Caco-2 (cell line): Measurements from ENCODE around the gene CLCN1. TPM values are rescaled to one million over a fixed set of nuclear protein-coding genes. Genes with fewer than 3 reads are reported as not detected.

Experiments
- BruUV-seq: library from RNA; stranded (reverse); fragments of 400-500 nt; replicated peaks from 2 replicates; lab custom pipeline; 2021; lab: Mats Ljungman, UMichigan
- CTCF ChIA-PET: fragments of 300-600 bp; sonication (Branson Sonifier 250); formaldehyde crosslinking; loops from one replicate; lab custom pipeline; 2022; ENCODE audit warnings: antibody characterized with exemption; lab: Charles Lee
- POLR2A ChIA-PET: fragments of 300-600 bp; sonication (Branson Sonifier 250); formaldehyde crosslinking; loops from one replicate; lab custom pipeline; 2022; ENCODE audit warnings: antibody characterized with exemption; lab: Charles Lee
- DNase-seq, 2 experiments: peaks; one replicate each; pipeline versions ENCODE4 v3.0.0 to v3.0.0-alpha.2; 2020 to 2022
- H3K27me3 ChIP-seq: replicated peaks from 2 replicates; pipeline ENCODE4 v1.6.0; 2011; ENCODE audit warnings: low read length; ENCODE audit not compliant: control insufficient read depth, insufficient read depth
- H3K36me3 ChIP-seq: 2 replicates; pipeline ENCODE4 v1.5.1; 2011; ENCODE audit warnings: low read length; ENCODE audit not compliant: control insufficient read depth, insufficient read depth
- H3K4me1 ChIP-seq: fragments of 250-450 bp; sonication (Bioruptor Pico); 2 replicates; pipeline ENCODE4 v1.5.1; 2020; ENCODE audit warnings: mild to moderate bottlenecking
- H3K4me3 ChIP-seq: 2 replicates; pipeline ENCODE4 v1.5.1; 2011; ENCODE audit warnings: low read depth, mild to moderate bottlenecking, control low read depth, low read length
- H3K9me3 ChIP-seq: fragments of 250-450 bp; sonication (Bioruptor Pico); 2 replicates; pipeline ENCODE4 v1.5.1; 2020; ENCODE audit warnings: mild to moderate bottlenecking, moderate library complexity
- H3K27ac Mint-ChIP-seq: one replicate; pipeline ENCODE4 v1.8.0; 2022; ENCODE audit warnings: mixed read lengths; ENCODE audit not compliant: unreplicated experiment
- H3K27me3 Mint-ChIP-seq: one replicate; pipeline ENCODE4 v1.8.0; 2022; ENCODE audit warnings: mixed read lengths; ENCODE audit not compliant: insufficient read depth, unreplicated experiment
- H3K36me3 Mint-ChIP-seq: one replicate; pipeline ENCODE4 v1.8.0; 2022; ENCODE audit warnings: mild to moderate bottlenecking, mixed read lengths; ENCODE audit not compliant: insufficient read depth, unreplicated experiment
- H3K4me1 Mint-ChIP-seq: one replicate; pipeline ENCODE4 v1.8.0; 2022; ENCODE audit warnings: low read depth, mixed read lengths; ENCODE audit not compliant: unreplicated experiment
- H3K4me3 Mint-ChIP-seq: one replicate; pipeline ENCODE4 v1.8.0; 2022; ENCODE audit warnings: mild to moderate bottlenecking, moderate library complexity, mixed read lengths; ENCODE audit not compliant: unreplicated experiment
- H3K9me3 Mint-ChIP-seq: one replicate; pipeline ENCODE4 v1.8.0; 2022; ENCODE audit warnings: mixed read lengths; ENCODE audit not compliant: unreplicated experiment
- intact Hi-C: fragments of 100-400 bp; cut with micrococcal nuclease; formaldehyde crosslinking; loops from one replicate; pipeline ENCODE4 v1.10.0; 2022; ENCODE audit not compliant: unreplicated experiment
- total RNA-seq: library from RNA; stranded (reverse); gene quantifications from 2 replicates; pipeline ENCODE4 v1.2.3, GENCODE V29; 2022
- TF ChIP-seq, protein P1 (sequence below), 2 experiments: fragments of 200-600 bp in 1 of 2; IDR thresholded peaks; 1 replicate in 1 of 2; 2 replicates in 1 of 2; pipeline versions ENCODE4 v1.5.1 to v1.8.0; 2011 to 2022; ENCODE audit warnings: antibody characterized with exemption in 1 of 2, control low read depth in 1 of 2, inconsistent platforms in 1 of 2, low read depth in 1 of 2, low read length in 1 of 2, mild to moderate bottlenecking in 1 of 2, moderate library complexity in 1 of 2; ENCODE audit not compliant: insufficient read depth in 1 of 2, severe bottlenecking in 1 of 2, unreplicated experiment in 1 of 2

The CLCN1 gene
- total RNA-seq, 1 experiment from 2014 or later, result 1.9 TPM

DNA sequence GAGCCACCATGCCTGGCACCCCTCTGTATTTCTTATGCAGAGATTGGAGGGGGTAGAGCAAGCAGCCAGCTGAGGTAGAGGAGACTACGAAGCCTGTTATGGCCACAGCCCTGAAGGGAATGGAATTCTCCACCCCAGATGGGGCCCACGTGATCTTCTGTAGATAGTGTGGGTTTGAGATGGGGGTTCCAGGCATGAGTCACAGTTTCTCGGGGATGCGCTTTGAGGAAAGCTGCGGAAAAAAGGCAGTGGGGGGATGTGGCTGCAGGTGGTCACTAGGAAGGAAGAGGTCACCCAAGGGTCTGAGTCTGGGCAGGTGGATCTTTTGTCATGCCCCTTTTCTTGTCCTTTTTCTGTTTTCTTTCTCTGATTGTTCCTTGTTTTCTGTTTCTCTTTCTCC lies 35.1 kb downstream of the CLCN1 start:
- TF ChIP-seq, protein P1, sequence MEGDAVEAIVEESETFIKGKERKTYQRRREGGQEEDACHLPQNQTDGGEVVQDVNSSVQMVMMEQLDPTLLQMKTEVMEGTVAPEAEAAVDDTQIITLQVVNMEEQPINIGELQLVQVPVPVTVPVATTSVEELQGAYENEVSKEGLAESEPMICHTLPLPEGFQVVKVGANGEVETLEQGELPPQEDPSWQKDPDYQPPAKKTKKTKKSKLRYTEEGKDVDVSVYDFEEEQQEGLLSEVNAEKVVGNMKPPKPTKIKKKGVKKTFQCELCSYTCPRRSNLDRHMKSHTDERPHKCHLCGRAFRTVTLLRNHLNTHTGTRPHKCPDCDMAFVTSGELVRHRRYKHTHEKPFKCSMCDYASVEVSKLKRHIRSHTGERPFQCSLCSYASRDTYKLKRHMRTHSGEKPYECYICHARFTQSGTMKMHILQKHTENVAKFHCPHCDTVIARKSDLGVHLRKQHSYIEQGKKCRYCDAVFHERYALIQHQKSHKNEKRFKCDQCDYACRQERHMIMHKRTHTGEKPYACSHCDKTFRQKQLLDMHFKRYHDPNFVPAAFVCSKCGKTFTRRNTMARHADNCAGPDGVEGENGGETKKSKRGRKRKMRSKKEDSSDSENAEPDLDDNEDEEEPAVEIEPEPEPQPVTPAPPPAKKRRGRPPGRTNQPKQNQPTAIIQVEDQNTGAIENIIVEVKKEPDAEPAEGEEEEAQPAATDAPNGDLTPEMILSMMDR (IDR thresholded peaks at IDR 0.05; ENCODE audit: insufficient read depth in 1 of 2, low read depth in 1 of 2, low read length in 1 of 2, severe bottlenecking in 1 of 2, unreplicated experiment in 1 of 2), result no peak
- intact Hi-C loops, result no loop called here
- POLR2A ChIA-PET, result no interaction called here

DNA sequence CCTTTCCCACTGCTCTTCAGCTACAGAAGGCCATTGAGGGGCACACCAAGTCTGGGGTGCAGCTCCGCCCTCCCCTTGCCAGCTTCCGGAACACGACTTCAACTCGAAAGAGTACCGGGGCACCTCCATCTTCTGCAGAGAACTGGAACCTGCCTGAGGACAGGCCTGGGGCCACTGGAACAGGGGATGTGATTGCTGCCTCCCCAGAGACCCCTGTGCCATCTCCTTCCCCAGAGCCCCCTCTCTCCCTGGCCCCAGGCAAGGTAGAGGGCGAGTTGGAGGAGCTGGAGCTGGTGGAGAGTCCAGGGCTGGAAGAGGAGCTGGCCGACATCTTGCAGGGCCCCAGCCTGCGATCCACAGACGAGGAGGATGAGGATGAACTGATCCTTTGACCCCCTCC lies 35.7 kb downstream of the CLCN1 start:
- no TSS peak for BruUV-seq
- peaks cover 18% of the 10 kb centered on the region for H3K4me1 ChIP-seq
- Mint-ChIP-seq H3K4me1 (peaks cover 20% of the 10 kb centered on the region), H3K27me3 (no peaks in the 10 kb centered on the region), H3K9me3 (no peaks in the 10 kb centered on the region), H3K4me3 (no peak overlapping the region), H3K27ac (no peak overlapping the region), H3K36me3 (peaks cover 10% of the 10 kb centered on the region)
- DNase-seq, result no peak
- ChIA-PET POLR2A (no interaction called here), CTCF (no interaction called here)
- intact Hi-C loops, result no loop called here
- TF ChIP-seq, protein P1 (IDR thresholded peaks at IDR 0.05; ENCODE audit: insufficient read depth in 1 of 2, low read depth in 1 of 2, low read length in 1 of 2, severe bottlenecking in 1 of 2, unreplicated experiment in 1 of 2), result no peak
- no peaks in the 10 kb centered on the region for H3K27me3 ChIP-seq
- no peaks in the 10 kb centered on the region for H3K9me3 ChIP-seq
- no peaks in the 10 kb centered on the region for H3K36me3 ChIP-seq
- H3K4me3 ChIP-seq, result no peak overlapping the region

More for the DNA sequence above, 35.1 kb downstream of the CLCN1 start:
- no peak for DNase-seq
- CTCF ChIA-PET, result no interaction called here
- H3K36me3 Mint-ChIP-seq, result peaks cover 10% of the 10 kb centered on the region
- H3K27ac Mint-ChIP-seq, result no peak overlapping the region
- H3K4me3 Mint-ChIP-seq, result no peak overlapping the region
- H3K4me1 Mint-ChIP-seq, result peaks cover 20% of the 10 kb centered on the region
- H3K9me3 Mint-ChIP-seq, result no peaks in the 10 kb centered on the region
- BruUV-seq, result no TSS peak
- Histone ChIP-seq H3K4me3 (no peak overlapping the region), H3K4me1 (peaks cover 18% of the 10 kb centered on the region), H3K9me3 (no peaks in the 10 kb centered on the region), H3K36me3 (no peaks in the 10 kb centered on the region), H3K27me3 (no peaks in the 10 kb centered on the region)
- H3K27me3 Mint-ChIP-seq, result no peaks in the 10 kb centered on the region

DNA sequence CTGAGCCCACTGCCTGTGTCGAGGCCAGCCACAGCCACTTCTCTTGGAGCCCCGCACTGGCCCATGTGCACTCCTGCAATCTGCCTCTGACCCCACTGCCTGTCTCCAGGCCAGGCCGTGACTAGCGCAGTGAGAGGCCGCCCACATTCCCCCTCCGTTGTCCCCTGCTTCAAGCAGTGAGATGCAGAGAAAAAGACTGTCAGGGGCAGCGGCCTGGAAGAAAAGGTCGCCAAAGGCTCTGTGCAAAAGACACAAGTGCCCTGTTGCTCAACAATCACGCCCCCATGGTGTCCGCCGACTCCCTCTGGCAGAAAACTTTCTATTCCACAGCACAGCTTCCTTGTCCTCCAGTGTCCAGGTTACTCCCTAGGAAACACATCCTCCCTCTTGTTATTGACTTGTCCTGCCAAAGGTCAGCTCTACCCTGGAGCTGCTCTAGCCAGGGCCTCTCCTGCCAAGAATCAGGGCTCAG lies 36.7 kb downstream of the CLCN1 start:
- DNase-seq, result peak in 1 of 2 experiments; percentile 20
- POLR2A ChIA-PET, result no interaction called here
- peak overlapping the region; percentile 20 for H3K27ac Mint-ChIP-seq

More for the DNA sequence above, 36.7 kb downstream of the CLCN1 start:
- intact Hi-C loops, result no loop called here
- no peaks in the 10 kb centered on the region for H3K27me3 ChIP-seq
- H3K36me3 ChIP-seq, result no peaks in the 10 kb centered on the region
- CTCF ChIA-PET, result no interaction called here
- Mint-ChIP-seq H3K9me3 (no peaks in the 10 kb centered on the region), H3K4me1 (peaks cover 20% of the 10 kb centered on the region), H3K4me3 (no peak overlapping the region), H3K36me3 (peaks cover 10% of the 10 kb centered on the region), H3K27me3 (no peaks in the 10 kb centered on the region)
- TF ChIP-seq, protein P1 (IDR thresholded peaks at IDR 0.05; ENCODE audit: insufficient read depth in 1 of 2, low read depth in 1 of 2, low read length in 1 of 2, severe bottlenecking in 1 of 2, unreplicated experiment in 1 of 2), result no peak
- no peaks in the 10 kb centered on the region for H3K9me3 ChIP-seq
- H3K4me1 ChIP-seq, result peaks cover 18% of the 10 kb centered on the region
- BruUV-seq, result no TSS peak
- no peak overlapping the region for H3K4me3 ChIP-seq
